Endothelial cell (in vitro differentiated cells): ENCODE measurements around the gene KBTBD6. TPM values are rescaled to one million over a fixed set of nuclear protein-coding genes. Genes with fewer than 3 reads are reported as not detected.

Experiments used
- DNase-seq: peaks from one replicate; pipeline ENCODE4 v3.0.0; 2021; ENCODE audit warnings: low spot score
- H3K27ac Mint-ChIP-seq: one replicate; pipeline ENCODE4 v1.8.0; 2021; ENCODE audit warnings: mixed read lengths, inconsistent platforms; ENCODE audit not compliant: unreplicated experiment
- H3K27me3 Mint-ChIP-seq: one replicate; pipeline ENCODE4 v1.8.0; 2021; ENCODE audit warnings: mild to moderate bottlenecking, moderate library complexity, mixed read lengths, inconsistent platforms; ENCODE audit not compliant: unreplicated experiment
- H3K36me3 Mint-ChIP-seq: one replicate; pipeline ENCODE4 v1.8.0; 2021; ENCODE audit warnings: mild to moderate bottlenecking, low read depth, mixed read lengths, inconsistent platforms; ENCODE audit not compliant: unreplicated experiment
- H3K4me1 Mint-ChIP-seq: one replicate; pipeline ENCODE4 v1.8.0; 2021; ENCODE audit warnings: mild to moderate bottlenecking, mixed read lengths, inconsistent platforms; ENCODE audit not compliant: unreplicated experiment
- H3K4me3 Mint-ChIP-seq: one replicate; pipeline ENCODE4 v1.8.0; 2021; ENCODE audit warnings: mild to moderate bottlenecking, mixed read lengths, inconsistent platforms; ENCODE audit not compliant: unreplicated experiment
- H3K9me3 Mint-ChIP-seq: one replicate; pipeline ENCODE4 v1.8.0; 2021; ENCODE audit warnings: mixed read lengths, inconsistent platforms; ENCODE audit not compliant: unreplicated experiment
- total RNA-seq: library from RNA; stranded (reverse); fragmentation: NEBNext Ultra II Directional; extraction: Animal tissue kit (Norgen Biotek cat#: 25700); gene quantifications from one replicate; pipeline ENCODE4 v1.2.1, GENCODE V29; 2021; ENCODE audit not compliant: unreplicated experiment
- TF ChIP-seq, protein P1 (sequence below): fragments of 200-600 bp; sonication (generic); IDR thresholded peaks from one replicate; pipeline ENCODE4 v1.5.0; 2021; ENCODE audit warnings: antibody characterized with exemption; ENCODE audit not compliant: unreplicated experiment

The KBTBD6 gene
- total RNA-seq, 1 donor from 2014 or later, result 5.3 TPM

GRCh38 chr13:41152005-41152404 is 19.4 kb upstream of the KBTBD6 start:
- Mint-ChIP-seq H3K4me1 (no peaks in the 10 kb centered on the region), H3K9me3 (peaks cover 31% of the 10 kb centered on the region), H3K4me3 (no peak overlapping the region), H3K27ac (no peak overlapping the region), H3K36me3 (peaks cover 36% of the 10 kb centered on the region), H3K27me3 (peaks cover 4% of the 10 kb centered on the region)
- DNase-seq, result no peak
- TF ChIP-seq, protein P1, sequence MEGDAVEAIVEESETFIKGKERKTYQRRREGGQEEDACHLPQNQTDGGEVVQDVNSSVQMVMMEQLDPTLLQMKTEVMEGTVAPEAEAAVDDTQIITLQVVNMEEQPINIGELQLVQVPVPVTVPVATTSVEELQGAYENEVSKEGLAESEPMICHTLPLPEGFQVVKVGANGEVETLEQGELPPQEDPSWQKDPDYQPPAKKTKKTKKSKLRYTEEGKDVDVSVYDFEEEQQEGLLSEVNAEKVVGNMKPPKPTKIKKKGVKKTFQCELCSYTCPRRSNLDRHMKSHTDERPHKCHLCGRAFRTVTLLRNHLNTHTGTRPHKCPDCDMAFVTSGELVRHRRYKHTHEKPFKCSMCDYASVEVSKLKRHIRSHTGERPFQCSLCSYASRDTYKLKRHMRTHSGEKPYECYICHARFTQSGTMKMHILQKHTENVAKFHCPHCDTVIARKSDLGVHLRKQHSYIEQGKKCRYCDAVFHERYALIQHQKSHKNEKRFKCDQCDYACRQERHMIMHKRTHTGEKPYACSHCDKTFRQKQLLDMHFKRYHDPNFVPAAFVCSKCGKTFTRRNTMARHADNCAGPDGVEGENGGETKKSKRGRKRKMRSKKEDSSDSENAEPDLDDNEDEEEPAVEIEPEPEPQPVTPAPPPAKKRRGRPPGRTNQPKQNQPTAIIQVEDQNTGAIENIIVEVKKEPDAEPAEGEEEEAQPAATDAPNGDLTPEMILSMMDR, result no peak

GRCh38 chr13:41150058-41150457 is 17.5 kb upstream of the KBTBD6 start:
- H3K4me3 Mint-ChIP-seq, result no peak overlapping the region
- DNase-seq, result no peak
- TF ChIP-seq, protein P1, result no peak
- H3K27ac Mint-ChIP-seq, result no peak overlapping the region
- H3K36me3 Mint-ChIP-seq, result peaks cover 36% of the 10 kb centered on the region
- peaks cover 4% of the 10 kb centered on the region for H3K27me3 Mint-ChIP-seq
- peaks cover 31% of the 10 kb centered on the region for H3K9me3 Mint-ChIP-seq
- no peaks in the 10 kb centered on the region for H3K4me1 Mint-ChIP-seq

GRCh38 chr13:41148419-41149283 is 16.0 kb upstream of the KBTBD6 start:
- H3K27me3 Mint-ChIP-seq, result peaks cover 4% of the 10 kb centered on the region
- H3K9me3 Mint-ChIP-seq, result peaks cover 31% of the 10 kb centered on the region
- H3K4me3 Mint-ChIP-seq, result peak overlapping the region; percentile 78
- TF ChIP-seq, protein P1, result no peak
- H3K4me1 Mint-ChIP-seq, result no peaks in the 10 kb centered on the region
- no peak overlapping the region for H3K27ac Mint-ChIP-seq
- H3K36me3 Mint-ChIP-seq, result peaks cover 36% of the 10 kb centered on the region
- DNase-seq, result no peak

- no peak overlapping the region for H3K4me3 Mint-ChIP-seq
- H3K4me1 Mint-ChIP-seq, result no peaks in the 10 kb centered on the region
- H3K9me3 Mint-ChIP-seq, result peaks cover 27% of the 10 kb centered on the region
- TF ChIP-seq, protein P1, result no peak
- peaks cover 30% of the 10 kb centered on the region for H3K36me3 Mint-ChIP-seq
- DNase-seq, result no peak
- H3K27me3 Mint-ChIP-seq, result peaks cover 4% of the 10 kb centered on the region
- no peak overlapping the region for H3K27ac Mint-ChIP-seq
Observed at GRCh38 chr13:41145136-41145908, 12.7 kb upstream of the KBTBD6 start.
